Posterior vena cava (tissue), 2 donors: ENCODE data around the gene LDB2. TPM values are rescaled to one million over a fixed set of nuclear protein-coding genes. Genes with fewer than 3 reads are reported as not detected.

Experiments used
- DNase-seq: peaks from one replicate; pipeline ENCODE4 v3.0.0-alpha.2; 2020; ENCODE audit warnings: low spot score
- intact Hi-C, 2 donors: fragments of 100-400 bp; cut with DNase I; formaldehyde crosslinking; loops; one replicate each; pipeline versions ENCODE4 v1.14.1 to v1.14.2; 2022 to 2023
- total RNA-seq, 2 donors: library from RNA; stranded (reverse); fragmentation: NEBNext Ultra II Directional; extraction: Animal tissue kit (Norgen Biotek cat#: 25700); gene quantifications; one replicate each; pipeline ENCODE4 v1.2.1, GENCODE V29; 2021
- donor health status: DM: yes; HTN: yes; CAD: no.
- donor health status: DM: yes; HTN: yes; CAD: no.

LDB2 gene
- total RNA-seq, 2 donors from 2014 or later = 50.5 to 52.3 TPM

DNA sequence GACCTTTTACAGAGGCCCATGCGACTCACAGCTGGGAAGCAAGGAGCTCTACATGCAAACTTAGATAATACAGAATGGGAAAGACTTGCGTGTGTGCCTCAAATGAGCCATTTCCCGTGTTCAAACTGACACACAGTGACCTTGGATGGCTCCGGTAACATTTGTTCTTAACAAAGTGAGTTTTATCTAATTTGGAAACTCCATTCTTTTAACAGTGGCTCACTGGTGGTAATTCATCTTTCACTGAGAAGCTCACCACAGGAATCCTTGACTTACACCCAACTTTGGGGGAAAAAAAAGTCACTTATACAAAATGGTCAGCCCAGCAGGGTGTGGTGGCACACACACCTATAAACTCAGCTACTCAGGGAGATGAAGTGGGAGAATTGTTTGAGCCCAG, 190.6 kb downstream of the LDB2 start:
- DNase-seq = no peak
- intact Hi-C loops = no loop called here

GRCh38 chr4:16706251-16706650, 192.2 kb downstream of the LDB2 start:
- no peak for DNase-seq
- intact Hi-C loops = loop anchor here in 1 of 2 donors (1.0 kb wide), 1 partner anchor 11 kb away; no protein-coding TSS in a partner anchor

GRCh38 chr4:16705341-16705740, 193.1 kb downstream of the LDB2 start:
- no peak for DNase-seq
- intact Hi-C loops = no loop called here

DNA sequence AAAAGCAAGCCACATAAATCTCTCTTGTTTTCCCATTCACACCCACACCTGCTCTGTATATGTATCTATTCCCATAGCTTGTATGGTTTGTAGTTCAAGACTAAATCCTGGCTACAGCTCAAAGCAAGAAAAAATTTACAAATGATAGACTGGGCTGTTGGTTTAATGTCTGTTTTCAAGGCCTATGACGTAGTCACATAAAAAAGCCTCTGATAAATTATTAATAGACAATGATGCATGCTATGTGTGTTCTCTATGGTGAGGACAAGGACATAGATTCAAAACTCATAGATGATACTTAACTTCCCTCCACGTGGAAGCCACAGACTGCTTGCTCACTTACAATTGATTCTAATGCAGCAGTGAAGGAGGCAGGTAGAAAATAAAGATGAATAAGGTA, 194.0 kb downstream of the LDB2 start:
- intact Hi-C loops = no loop called here
- no peak for DNase-seq

DNA sequence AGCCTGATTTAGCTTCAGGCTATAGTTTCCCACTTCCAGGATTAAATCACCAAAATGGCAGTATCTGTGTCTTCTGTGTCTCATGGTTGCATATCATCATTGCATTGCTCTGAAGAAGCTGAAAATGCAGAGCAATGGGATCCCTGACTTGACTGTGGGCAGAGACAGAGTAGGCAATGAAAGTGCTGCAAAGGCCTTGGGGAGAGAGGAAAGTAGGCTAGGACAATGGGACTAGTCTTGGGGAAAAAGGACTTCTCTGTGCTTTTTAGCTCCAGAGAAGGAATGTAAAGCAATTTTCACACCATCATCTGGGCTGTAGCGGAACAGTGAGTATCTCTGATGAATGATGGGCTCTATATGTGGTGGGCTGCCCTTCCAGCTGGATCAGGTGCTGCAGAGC, 202.5 kb downstream of the LDB2 start:
- no peak for DNase-seq
- intact Hi-C loops = loop anchor here (1.0 to 2.0 kb wide), 2 partner anchors 10 to 19 kb away; no protein-coding TSS in a partner anchor

- intact Hi-C loops = loop anchor here (1.0 to 2.0 kb wide), 2 partner anchors 11 to 20 kb away; no protein-coding TSS in a partner anchor
These were observed 203.6 kb downstream of the LDB2 start for GRCh38 chr4:16694884-16695276.

GRCh38 chr4:16694173-16694883, 204.1 kb downstream of the LDB2 start:
- intact Hi-C loops = loop anchor here in 1 of 2 donors (2.0 kb wide), 1 partner anchor 20 kb away; no protein-coding TSS in a partner anchor
- DNase-seq = no peak

More at GRCh38 chr4:16694884-16695276, 203.6 kb downstream of the LDB2 start:
- no peak for DNase-seq

DNA sequence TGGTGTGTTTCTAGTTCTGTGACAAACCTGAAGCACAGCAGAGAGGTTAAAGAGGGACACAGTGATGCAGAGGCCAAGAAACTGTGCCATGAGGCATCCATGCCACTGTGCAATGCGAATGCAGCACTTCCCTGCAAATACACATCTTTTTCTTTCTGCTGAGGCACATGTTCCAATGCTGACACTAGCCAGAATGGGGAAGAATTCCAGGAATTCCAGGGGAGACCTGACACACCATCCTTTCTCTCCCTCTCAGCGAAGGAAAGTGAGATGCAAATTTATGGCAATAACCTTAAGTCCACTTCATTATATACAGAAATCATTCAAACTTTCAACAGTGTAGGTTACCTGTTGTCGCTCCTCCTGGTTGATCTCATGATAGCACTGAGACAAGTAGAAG, 204.8 kb downstream of the LDB2 start:
- intact Hi-C loops = loop anchor here in 1 of 2 donors (2.0 kb wide), 1 partner anchor 21 kb away; no protein-coding TSS in a partner anchor
- no peak for DNase-seq

- no peak for DNase-seq
These were observed 205.4 kb downstream of the LDB2 start for GRCh38 chr4:16692961-16693506.

GRCh38 chr4:16692524-16692923, 205.9 kb downstream of the LDB2 start:
- intact Hi-C loops = no loop called here
- no peak for DNase-seq

More at GRCh38 chr4:16692961-16693506, 205.4 kb downstream of the LDB2 start:
- intact Hi-C loops = no loop called here

DNA sequence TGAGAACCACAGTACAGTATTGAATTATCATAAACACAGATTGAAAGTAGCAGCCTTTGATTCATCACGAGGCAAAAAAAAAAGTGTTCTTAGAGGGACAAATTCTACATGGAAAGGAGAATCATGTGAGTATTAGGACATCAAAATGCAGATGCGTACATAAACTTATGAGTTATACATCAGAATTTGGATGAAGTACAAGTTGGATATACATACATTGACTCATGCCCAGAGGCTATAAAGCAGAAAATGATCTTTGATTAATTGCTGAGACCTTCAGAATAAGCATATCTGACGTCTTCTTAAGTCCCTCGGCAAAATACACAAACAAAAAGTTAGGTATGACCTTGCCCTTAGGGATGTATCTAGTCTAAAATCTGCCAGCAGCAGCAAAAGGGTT, 206.4 kb downstream of the LDB2 start:
- DNase-seq = no peak
- intact Hi-C loops = no loop called here

DNA sequence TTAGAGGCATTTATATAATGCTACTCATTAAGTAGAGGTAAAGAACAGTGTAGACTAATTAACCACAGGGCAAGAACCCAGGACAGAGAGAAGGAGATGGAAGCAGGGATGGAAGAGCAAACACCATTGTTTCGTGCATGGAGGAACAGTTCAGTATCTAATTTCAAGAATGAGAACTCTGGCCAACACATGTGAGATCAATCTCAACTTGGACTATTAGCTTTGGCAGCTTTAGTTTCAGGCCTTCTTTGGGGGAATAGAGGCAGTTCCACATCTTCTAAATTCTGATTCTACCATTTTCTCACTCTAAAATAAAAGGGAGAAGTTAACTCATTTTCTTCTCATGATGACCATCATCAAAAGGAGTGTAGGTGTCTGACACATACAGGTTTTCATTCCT, 207.0 kb downstream of the LDB2 start:
- intact Hi-C loops = no loop called here
- DNase-seq = no peak

- DNase-seq = no peak
- intact Hi-C loops = no loop called here
These were observed 210.6 kb downstream of the LDB2 start for GRCh38 chr4:16687845-16688244.

- intact Hi-C loops = no loop called here
These were observed 211.4 kb downstream of the LDB2 start for GRCh38 chr4:16687011-16687410.

DNA sequence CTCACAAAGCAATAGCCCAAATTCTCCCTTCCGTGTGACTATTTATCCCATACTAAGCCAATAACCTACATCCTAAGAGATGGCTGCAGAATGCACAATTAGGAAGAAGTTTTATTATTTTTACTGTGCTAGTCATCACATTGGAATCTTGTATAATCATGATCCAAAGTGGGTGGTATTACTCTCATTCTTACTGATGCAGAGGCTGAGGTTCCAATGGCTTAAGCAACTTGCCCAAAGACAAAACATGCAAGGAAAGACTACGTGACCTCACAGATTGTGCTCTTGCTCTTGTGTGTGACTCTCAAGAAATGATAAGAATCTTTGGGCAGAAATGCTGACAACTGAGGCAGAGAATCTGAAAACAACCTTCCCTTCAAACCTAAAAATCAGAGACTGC, 212.2 kb downstream of the LDB2 start:
- DNase-seq = no peak
- intact Hi-C loops = no loop called here

More at GRCh38 chr4:16687011-16687410, 211.4 kb downstream of the LDB2 start:
- DNase-seq = no peak

DNA sequence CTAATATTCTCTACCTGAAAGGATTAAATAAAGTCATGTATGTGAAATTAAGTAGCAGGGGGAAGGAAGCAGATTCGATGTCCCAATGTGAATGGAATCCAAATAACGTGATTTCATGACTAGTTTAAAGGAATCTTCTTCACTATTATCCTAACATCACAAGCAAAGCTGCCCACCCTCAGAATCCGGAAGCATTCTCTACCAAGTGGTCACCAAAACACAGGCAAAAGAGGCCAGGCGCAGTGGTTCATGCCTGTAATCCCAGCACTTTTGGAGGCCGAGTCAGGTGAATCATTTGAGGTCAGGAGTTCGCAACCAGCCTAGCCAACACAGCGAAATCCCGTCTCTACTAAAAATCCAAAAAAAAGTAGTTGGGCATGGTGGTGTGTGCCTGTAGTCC, 212.9 kb downstream of the LDB2 start:
- no peak for DNase-seq
- intact Hi-C loops = no loop called here

GRCh38 chr4:16684935-16685334, 213.5 kb downstream of the LDB2 start:
- DNase-seq = no peak
- intact Hi-C loops = no loop called here

DNA sequence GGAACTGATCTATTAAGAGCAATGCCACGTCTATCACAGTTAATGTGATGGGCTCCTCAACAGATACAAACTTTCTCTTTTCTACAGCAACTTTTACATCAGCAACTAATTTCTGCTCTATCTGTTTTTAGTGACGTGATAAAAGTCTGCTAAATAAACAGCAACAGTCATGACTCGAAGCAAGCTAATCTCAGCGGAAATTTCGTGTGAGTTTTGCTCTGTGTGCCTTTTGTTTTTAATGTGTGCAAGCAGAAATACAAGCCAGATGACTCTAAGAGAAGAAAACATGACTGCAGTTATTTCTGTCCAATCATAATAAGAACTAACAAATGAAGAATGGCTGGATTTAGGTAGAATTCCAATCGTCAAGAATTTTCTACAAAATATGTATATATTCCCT, 214.3 kb downstream of the LDB2 start:
- DNase-seq = no peak
- intact Hi-C loops = no loop called here

DNA sequence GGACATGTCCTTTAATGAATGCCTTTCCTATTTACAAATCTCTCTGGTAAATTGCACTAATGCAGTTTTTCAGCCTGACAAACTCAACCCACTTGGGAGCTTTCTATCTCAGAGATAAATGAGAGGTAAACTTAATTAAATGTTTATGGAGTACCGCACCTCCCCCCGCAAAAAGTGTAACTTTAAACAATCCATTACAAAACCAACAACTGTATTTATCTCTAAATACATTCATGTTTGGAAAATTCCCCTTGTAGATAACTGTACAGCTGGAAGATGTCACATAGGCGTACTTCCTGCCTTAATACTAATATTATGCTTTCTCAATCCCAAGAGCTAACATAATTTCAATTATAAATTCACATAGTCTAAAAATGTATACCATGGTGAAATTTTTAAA, 215.5 kb downstream of the LDB2 start:
- intact Hi-C loops = no loop called here
- DNase-seq = no peak

DNA sequence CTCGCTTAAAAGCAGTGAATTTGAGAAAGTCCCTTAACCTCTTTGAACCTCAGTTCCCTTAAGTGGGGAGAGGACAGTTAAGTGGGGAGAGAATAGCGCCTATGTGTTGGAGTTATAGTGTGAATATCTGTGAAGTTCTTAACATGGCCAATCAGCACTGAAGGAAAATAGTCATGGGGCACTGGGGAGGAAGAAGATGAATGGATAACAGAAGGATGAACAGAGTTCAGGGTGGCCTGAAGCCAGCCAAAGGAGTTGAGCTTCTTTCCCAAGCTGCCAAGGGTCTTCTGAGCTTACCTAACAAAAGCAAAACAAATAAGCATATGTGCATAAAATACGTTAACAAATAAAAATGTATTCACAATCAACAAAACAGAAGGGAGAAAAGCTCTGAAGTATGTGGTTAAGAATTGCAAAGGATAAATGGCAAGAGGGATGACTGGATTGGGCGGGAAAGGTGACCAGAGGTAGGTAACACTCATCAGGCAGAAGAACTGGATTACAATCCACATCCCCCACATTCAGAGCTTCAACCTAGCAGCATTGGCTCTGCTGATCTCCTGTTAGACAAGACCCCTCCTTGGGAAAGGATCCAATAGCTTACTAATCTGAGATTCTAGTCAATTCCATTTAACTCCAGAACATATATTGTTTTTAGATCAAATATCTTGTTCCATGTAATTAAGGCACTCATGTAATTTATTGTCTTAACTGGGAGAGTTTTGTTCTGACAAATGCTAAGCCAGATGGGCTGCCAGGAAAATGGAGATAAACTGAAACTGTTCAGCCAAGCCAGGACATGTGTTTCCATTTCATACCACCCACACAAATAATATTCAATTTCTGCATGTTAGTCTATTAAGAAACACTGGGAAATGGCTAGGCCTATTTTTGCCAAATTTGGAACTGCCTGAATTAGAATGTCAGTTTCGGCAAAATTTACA, 221.2 kb downstream of the LDB2 start:
- DNase-seq = no peak
- intact Hi-C loops = no loop called here
